ENCODE results near the gene SCN9A.

GRCh38 chr2:166158546-166158945, 217.2 kb downstream of the SCN9A start:
- TF ChIP-seq SMC3 (IDR thresholded peaks at IDR 0.05; ENCODE audit: low read depth, low read length) (no peak), CTCF (conservative IDR thresholded peaks at IDR 0.05; ENCODE audit: low read depth, low read length) (no peak), RAD21 (IDR thresholded peaks at IDR 0.05; ENCODE audit: low read length) (no peak), POLR2A (IDR thresholded peaks at IDR 0.05; ENCODE audit: low read depth, low read length) (no peak), MXI1 (IDR thresholded peaks at IDR 0.05; ENCODE audit: borderline replicate concordance, low read depth, low read length) (no peak), CEBPB (IDR thresholded peaks at IDR 0.05; ENCODE audit: low read depth, low read length) (no peak), BHLHE40 (IDR thresholded peaks at IDR 0.05; ENCODE audit: low read depth, low read length) (no peak), RFX5 (IDR thresholded peaks at IDR 0.05; ENCODE audit: low read depth, low read length) (no peak), RCOR1 (IDR thresholded peaks at IDR 0.05; ENCODE audit: insufficient replicate concordance, low read length) (no peak)
- TF ChIP-seq, protein P1, sequence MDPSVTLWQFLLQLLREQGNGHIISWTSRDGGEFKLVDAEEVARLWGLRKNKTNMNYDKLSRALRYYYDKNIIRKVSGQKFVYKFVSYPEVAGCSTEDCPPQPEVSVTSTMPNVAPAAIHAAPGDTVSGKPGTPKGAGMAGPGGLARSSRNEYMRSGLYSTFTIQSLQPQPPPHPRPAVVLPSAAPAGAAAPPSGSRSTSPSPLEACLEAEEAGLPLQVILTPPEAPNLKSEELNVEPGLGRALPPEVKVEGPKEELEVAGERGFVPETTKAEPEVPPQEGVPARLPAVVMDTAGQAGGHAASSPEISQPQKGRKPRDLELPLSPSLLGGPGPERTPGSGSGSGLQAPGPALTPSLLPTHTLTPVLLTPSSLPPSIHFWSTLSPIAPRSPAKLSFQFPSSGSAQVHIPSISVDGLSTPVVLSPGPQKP (IDR thresholded peaks at IDR 0.05; ENCODE audit: borderline replicate concordance, low read depth, low read length): no peak
- TF ChIP-seq, protein P2, sequence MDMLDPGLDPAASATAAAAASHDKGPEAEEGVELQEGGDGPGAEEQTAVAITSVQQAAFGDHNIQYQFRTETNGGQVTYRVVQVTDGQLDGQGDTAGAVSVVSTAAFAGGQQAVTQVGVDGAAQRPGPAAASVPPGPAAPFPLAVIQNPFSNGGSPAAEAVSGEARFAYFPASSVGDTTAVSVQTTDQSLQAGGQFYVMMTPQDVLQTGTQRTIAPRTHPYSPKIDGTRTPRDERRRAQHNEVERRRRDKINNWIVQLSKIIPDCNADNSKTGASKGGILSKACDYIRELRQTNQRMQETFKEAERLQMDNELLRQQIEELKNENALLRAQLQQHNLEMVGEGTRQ (IDR thresholded peaks at IDR 0.05; ENCODE audit: low read depth, low read length): no peak
